ENCODE measurements around the gene SLC6A16. TPM values are rescaled to one million over a fixed set of nuclear protein-coding genes. Genes with fewer than 3 reads are reported as not detected.
A peak's percentile ranks its signal among the peaks of the same experiment; 100 is the strongest.

SLC6A16 gene
- total RNA-seq, 1 donor from 2014 or later = 19.3 TPM

DNA sequence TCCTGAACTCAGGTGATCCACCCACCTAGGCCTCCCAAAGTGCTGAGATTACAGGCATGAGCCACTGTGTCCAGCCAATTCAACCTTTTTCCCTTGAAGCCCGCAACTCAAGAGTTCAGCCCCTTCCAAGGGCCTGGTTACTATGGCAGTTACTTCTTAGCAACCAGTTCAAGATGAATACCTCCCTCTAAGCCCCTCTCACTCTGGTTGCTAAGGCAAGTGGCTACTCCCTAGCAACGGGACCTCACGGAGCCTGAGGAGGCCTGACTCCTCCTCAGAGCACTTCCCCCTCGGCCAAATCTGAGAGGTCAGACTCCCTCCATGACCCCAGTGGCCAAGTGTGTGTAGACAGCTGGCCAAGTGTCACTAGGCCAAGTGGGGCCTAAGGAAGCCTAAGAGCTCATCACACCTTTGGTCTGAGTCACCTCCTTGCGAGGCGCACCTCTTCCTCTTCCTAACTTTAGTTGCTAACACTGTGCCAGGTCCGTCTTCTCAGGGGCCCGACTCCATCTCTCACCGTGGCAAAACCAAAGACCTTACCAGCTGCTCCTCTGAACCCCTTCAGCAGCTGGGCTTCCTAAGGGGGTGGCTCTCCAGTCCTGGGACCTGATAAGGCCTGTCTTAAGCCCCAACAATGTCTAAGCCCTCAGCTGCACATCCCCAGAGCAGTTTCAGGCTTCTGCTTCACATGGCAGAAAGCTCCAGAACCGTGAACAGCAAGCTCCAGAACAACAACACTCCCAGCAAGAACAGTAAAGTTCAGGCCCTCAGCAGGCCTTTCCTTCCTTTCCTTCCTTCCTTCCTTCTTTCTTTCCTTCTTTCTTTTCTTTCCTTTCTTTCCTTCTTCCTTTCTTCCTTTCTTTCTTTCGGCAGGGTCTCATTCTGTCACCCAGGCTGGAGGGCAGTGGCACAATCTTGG lies 19.8 kb upstream of the SLC6A16 start:
- H3K27ac Mint-ChIP-seq = peak overlapping the region; percentile 83
- H3K36me3 Mint-ChIP-seq (ENCODE audit: low read depth) = peaks cover 50% of the 10 kb centered on the region
- intact Hi-C loops (cut with micrococcal nuclease) = no loop called here
- peaks cover 66% of the 10 kb centered on the region for H3K4me1 Mint-ChIP-seq
- TF ChIP-seq, protein P1, sequence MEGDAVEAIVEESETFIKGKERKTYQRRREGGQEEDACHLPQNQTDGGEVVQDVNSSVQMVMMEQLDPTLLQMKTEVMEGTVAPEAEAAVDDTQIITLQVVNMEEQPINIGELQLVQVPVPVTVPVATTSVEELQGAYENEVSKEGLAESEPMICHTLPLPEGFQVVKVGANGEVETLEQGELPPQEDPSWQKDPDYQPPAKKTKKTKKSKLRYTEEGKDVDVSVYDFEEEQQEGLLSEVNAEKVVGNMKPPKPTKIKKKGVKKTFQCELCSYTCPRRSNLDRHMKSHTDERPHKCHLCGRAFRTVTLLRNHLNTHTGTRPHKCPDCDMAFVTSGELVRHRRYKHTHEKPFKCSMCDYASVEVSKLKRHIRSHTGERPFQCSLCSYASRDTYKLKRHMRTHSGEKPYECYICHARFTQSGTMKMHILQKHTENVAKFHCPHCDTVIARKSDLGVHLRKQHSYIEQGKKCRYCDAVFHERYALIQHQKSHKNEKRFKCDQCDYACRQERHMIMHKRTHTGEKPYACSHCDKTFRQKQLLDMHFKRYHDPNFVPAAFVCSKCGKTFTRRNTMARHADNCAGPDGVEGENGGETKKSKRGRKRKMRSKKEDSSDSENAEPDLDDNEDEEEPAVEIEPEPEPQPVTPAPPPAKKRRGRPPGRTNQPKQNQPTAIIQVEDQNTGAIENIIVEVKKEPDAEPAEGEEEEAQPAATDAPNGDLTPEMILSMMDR (IDR thresholded peaks at IDR 0.05) = no peak
- CTCF ChIA-PET = interaction anchor here (0.6 to 1.1 kb wide), 2 partner anchors 44 to 119 kb away, joined by 3 to 4 read pairs; no protein-coding TSS in a partner anchor
- no peak overlapping the region for H3K4me3 Mint-ChIP-seq
- ATAC-seq (ENCODE audit: low read depth) = no peak
- H3K9me3 Mint-ChIP-seq = no peaks in the 10 kb centered on the region
- no peak for DNase-seq
- no peaks in the 10 kb centered on the region for H3K27me3 Mint-ChIP-seq
- POLR2A ChIA-PET = interaction anchor here (0.7 to 19.9 kb wide), 4 partner anchors 9 to 87 kb away, joined by 5 to 757 read pairs (median 8); partner anchors contain the start of genes CD37 and SLC6A16

DNA sequence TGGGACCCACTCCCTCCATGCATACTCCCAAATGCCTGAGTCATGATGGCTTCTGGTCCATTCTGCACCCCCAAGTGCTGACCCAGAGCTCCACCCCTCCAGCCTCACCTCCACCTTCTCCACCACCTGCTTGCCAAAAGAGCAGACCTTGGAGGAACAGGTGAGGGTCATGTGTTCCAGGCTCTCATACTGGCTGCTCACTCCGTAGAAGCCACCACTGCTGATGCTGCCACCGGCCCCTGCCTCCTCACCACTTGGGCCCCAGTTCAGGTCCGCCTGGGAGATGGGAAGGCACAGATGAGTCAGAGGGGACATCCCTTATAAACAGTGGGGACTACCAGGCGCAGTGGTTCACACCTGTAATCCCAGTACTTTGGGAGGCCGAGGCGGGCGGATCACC lies 18.1 kb upstream of the SLC6A16 start:
- intact Hi-C loops (cut with micrococcal nuclease) = no loop called here
- Mint-ChIP-seq H3K36me3 (ENCODE audit: low read depth) (peaks cover 63% of the 10 kb centered on the region), H3K27ac (peak overlapping the region; percentile 93), H3K4me1 (peaks cover 67% of the 10 kb centered on the region), H3K9me3 (no peaks in the 10 kb centered on the region), H3K27me3 (no peaks in the 10 kb centered on the region), H3K4me3 (peak overlapping the region; percentile 4)
- peak; percentile 14 for DNase-seq
- CTCF ChIA-PET = no interaction called here
- POLR2A ChIA-PET = interaction anchor here (0.6 to 19.9 kb wide), 11 partner anchors 9 to 541 kb away, joined by 3 to 757 read pairs (median 22); partner anchors contain the start of genes CD37, KASH5, SLC6A16 and TEAD2
- no peak for ATAC-seq (ENCODE audit: low read depth)
- TF ChIP-seq, protein P1 (IDR thresholded peaks at IDR 0.05) = no peak

DNA sequence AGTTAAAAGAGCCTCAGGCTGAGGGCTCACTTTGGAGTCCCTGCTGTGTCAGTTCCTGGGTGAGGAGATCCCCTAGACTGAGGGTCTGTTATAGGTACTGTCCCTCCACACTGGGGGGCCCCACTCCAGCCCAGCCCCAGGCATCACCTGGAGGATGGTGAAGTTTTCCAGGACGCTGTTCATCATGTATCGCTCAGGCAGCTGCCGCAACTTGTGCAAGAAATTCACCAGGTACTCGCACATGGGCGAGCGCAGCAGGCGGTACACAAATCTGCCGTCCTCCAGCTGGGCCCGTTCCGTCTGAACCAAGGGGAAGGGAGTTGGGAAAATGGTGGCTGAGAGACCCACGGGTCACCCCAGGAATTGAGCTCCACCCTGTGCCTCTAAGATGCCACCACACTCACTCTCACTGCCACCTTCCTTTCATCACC lies 17.3 kb upstream of the SLC6A16 start:
- no peaks in the 10 kb centered on the region for H3K9me3 Mint-ChIP-seq
- no peaks in the 10 kb centered on the region for H3K27me3 Mint-ChIP-seq
- peaks cover 63% of the 10 kb centered on the region for H3K36me3 Mint-ChIP-seq (ENCODE audit: low read depth)
- CTCF ChIA-PET = no interaction called here
- ATAC-seq (ENCODE audit: low read depth) = no peak
- intact Hi-C loops (cut with micrococcal nuclease) = no loop called here
- DNase-seq = peak; percentile 17
- TF ChIP-seq, protein P1 (IDR thresholded peaks at IDR 0.05) = no peak
- POLR2A ChIA-PET = interaction anchor here (1.0 to 19.9 kb wide), 13 partner anchors 10 to 154 kb away, joined by 3 to 757 read pairs (median 22); partner anchors contain the start of genes CD37, KASH5, RPS11 and SLC6A16
- no peak overlapping the region for H3K4me3 Mint-ChIP-seq
- peaks cover 67% of the 10 kb centered on the region for H3K4me1 Mint-ChIP-seq
- peak overlapping the region; percentile 93 for H3K27ac Mint-ChIP-seq

DNA sequence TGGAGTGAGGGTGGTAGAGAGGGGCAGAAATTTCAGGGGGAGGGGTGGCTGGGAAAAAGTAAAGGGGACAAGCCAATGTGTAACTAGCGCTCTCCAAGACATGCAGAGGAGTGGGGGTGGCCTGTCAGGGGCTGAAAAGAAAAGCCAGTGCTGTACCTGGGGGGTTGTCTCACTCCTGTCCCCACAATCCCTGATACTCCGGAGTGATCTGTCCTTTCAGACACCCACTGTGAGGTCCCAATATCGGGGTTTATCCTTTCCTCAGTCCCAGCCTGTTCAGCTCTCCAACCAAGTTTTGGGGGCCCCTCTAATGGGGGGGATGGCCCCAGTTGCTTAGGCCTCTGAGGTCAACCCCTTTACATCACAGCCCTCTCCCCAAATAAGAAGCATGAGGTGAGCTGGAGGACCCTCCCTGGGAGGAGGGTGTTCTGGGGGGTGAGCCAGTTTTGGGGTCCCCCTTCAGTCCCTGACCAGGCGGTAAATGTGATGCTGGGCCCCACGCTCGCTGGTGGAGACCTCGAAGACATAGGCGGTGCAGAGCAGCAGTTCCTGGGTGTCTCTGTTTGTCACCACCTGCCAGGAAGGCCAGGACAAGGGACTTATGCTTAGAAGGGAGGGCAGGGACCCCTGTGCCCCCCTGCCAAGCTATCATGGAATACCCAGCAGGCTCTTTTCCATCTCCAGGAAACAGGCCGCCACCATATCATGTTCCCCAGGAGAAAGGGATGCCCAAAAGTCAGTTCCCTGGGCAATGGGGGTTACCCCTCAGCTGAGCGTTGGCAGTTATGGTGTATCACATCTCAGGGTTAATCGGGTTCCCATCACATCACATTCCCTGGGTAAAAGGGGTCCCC lies 16.1 kb upstream of the SLC6A16 start:
- intact Hi-C loops (cut with micrococcal nuclease) = loop anchor here (1.0 to 2.0 kb wide), 6 partner anchors 13 to 112 kb away; partner anchors contain the start of genes ALDH16A1 and DKKL1

More for the DNA sequence above, 16.1 kb upstream of the SLC6A16 start:
- H3K36me3 Mint-ChIP-seq (ENCODE audit: low read depth) = peaks cover 74% of the 10 kb centered on the region
- ChIA-PET CTCF (interaction anchor here (1.2 to 3.0 kb wide), 4 partner anchors 15 to 75 kb away, joined by 4 to 7 read pairs (median 6); no protein-coding TSS in a partner anchor), POLR2A (interaction anchor here (0.5 to 19.9 kb wide), 37 partner anchors 11 to 533 kb away, joined by 3 to 757 read pairs (median 6); partner anchors contain the start of genes ALDH16A1, CD37, DKKL1 and KASH5)
- peak; percentile 26 for DNase-seq
- ATAC-seq (ENCODE audit: low read depth) = peak; percentile 0
- H3K4me1 Mint-ChIP-seq = peaks cover 76% of the 10 kb centered on the region
- peak overlapping the region; percentile 93 for H3K27ac Mint-ChIP-seq
- H3K9me3 Mint-ChIP-seq = no peaks in the 10 kb centered on the region
- TF ChIP-seq, protein P1 (IDR thresholded peaks at IDR 0.05) = no peak
- H3K4me3 Mint-ChIP-seq = peak overlapping the region; percentile 80
- no peaks in the 10 kb centered on the region for H3K27me3 Mint-ChIP-seq
